Retinal pigment epithelial cell (primary cell): ENCODE measurements around the gene IDH3A.

Experiments used
- DNase-seq: peaks from one replicate; pipeline ENCODE4 v3.0.0-alpha.2; 2010; ENCODE audit warnings: low read depth
- H3K4me3 ChIP-seq: 2 replicates; pipeline ENCODE4 v1.5.1; 2011; ENCODE audit warnings: mild to moderate bottlenecking, low read length, control low read depth, moderate library complexity
- TF ChIP-seq, protein P1 (sequence below): conservative IDR thresholded peaks from 2 replicates; pipeline ENCODE4 v1.5.1; 2011; ENCODE audit warnings: low read depth, low read length, control low read depth, inconsistent platforms

IDH3A gene

DNA sequence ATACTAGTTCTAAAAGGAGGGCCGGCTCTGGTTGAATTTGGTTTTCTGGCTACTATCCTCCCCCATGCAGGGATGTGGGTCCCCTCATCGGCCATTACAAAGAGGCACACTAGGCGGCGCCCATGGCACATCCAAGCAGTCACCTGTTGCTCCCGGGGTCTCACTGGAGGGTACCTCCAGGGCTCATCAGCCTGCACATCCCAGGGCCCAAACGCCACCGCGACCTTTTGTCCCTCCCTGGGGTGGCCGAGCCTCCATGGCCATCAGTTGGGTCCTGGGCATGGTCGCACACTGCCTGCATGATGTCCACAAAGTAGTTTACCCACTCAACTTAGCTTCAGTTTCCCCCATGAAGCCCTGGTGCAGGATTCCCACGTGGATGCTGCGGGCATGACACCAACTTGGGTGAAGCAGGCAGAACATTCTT is 28.3 kb downstream of the IDH3A start:
- TF ChIP-seq, protein P1, sequence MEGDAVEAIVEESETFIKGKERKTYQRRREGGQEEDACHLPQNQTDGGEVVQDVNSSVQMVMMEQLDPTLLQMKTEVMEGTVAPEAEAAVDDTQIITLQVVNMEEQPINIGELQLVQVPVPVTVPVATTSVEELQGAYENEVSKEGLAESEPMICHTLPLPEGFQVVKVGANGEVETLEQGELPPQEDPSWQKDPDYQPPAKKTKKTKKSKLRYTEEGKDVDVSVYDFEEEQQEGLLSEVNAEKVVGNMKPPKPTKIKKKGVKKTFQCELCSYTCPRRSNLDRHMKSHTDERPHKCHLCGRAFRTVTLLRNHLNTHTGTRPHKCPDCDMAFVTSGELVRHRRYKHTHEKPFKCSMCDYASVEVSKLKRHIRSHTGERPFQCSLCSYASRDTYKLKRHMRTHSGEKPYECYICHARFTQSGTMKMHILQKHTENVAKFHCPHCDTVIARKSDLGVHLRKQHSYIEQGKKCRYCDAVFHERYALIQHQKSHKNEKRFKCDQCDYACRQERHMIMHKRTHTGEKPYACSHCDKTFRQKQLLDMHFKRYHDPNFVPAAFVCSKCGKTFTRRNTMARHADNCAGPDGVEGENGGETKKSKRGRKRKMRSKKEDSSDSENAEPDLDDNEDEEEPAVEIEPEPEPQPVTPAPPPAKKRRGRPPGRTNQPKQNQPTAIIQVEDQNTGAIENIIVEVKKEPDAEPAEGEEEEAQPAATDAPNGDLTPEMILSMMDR, result peak; percentile 92
- DNase-seq, result no peak
- no peak overlapping the region for H3K4me3 ChIP-seq

DNA sequence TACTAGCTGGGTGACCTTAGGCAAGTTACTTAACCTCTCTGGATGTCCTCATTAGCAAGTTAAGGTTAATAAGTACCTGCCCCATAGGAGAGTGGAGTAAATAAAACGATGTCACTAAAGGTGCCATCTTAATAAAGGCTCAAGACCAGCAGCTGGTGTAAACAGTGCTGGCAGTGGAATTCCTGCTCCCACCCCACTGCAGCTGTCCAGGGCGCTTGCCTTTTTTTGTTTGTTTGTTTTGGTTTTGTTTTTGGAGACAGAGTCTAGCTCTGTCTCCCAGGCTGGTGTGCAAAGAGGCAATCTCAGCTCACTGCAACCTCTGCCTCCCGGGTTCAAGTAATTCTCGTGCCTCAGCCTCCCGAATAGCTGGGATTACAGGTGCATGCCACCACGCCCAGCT is 28.9 kb downstream of the IDH3A start:
- TF ChIP-seq, protein P1, result no peak
- no peak for DNase-seq

DNA sequence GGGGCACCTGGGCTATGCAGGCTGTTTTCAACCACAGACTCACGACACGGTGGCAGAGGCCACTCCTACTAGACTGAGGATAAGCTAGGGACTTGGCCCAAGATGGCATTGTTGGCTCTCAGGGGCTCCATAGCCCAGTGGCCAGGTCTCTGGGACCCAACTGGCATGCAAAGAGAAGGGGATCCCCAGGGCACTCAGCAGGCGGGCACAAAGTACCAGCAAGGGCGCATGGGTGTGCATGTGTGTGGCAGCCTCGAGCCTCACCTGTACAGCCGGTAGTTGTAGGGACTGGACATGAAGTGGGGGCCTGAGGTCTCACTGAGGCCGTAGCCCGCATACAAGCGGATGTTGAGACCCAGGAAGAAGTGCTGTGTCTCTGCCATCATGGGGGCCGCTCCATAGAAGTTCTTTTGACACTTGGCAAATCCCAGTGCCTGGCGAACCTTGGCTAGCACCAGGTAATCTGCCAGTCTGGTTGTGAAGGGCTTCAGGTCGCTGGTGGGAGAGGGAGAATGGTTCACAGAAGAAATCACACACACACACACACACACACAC is 30.2 kb downstream of the IDH3A start:
- DNase-seq, result no peak
- TF ChIP-seq, protein P1, result no peak
- no peak overlapping the region for H3K4me3 ChIP-seq

More for the DNA sequence above, 28.9 kb downstream of the IDH3A start:
- no peak overlapping the region for H3K4me3 ChIP-seq

DNA sequence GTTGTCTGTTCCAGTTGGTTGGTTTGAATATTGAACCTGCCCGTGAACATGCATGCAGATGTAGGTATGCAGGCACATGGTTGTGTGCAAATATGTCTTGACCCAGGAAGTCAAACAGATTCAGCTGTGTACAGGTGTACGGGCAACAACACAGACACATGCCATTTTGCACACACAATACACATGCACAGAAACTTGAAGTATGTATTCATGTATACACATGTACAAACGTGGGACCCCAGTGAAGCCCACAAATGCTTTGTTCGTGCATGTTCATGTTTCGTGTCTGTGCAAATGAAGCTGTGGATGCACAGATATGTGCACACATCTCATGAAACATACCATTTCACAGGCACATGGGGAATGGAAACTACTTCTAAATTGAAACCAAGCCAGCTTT is 30.7 kb downstream of the IDH3A start:
- H3K4me3 ChIP-seq, result no peak overlapping the region
- TF ChIP-seq, protein P1, result no peak
- no peak for DNase-seq

DNA sequence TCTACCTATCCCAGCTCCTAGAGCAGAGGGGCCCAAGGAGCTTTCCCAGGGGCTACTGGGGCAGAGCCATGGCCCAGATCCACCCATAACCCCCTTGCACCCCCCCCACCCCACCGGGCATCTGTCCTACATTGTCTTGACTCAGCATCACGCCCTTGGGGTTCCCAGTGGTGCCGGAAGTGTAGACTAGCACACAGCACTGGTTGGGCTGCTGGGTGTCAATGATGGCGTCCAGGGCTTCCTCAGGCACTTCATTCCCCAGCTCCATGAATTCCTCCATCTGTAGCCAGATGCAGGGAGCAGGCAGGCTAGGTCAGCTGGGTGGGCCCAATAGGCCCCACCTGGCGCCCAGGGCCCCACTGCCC is 33.2 kb downstream of the IDH3A start:
- TF ChIP-seq, protein P1, result no peak
- no peak overlapping the region for H3K4me3 ChIP-seq
- DNase-seq, result no peak

DNA sequence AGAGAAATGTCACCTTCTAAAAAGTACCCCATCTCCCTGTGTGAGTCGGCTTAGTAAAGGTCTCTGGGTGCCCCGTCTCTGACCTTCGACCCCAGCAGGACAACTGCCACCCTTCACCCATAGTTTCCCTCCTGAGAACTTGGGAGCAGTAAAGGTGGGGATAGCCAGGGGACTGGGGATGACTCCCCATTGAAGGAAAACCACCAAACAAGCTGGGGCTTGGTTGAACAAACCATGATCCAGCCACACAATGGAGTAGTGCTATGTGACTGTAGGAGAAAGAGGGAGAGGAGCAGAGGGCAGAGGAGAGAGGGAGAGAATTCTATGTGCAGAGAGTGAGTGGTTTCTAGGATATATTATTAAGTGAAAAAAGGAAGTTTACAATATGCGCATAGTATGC is 33.7 kb downstream of the IDH3A start:
- TF ChIP-seq, protein P1, result no peak
- H3K4me3 ChIP-seq, result no peak overlapping the region
- DNase-seq, result no peak

DNA sequence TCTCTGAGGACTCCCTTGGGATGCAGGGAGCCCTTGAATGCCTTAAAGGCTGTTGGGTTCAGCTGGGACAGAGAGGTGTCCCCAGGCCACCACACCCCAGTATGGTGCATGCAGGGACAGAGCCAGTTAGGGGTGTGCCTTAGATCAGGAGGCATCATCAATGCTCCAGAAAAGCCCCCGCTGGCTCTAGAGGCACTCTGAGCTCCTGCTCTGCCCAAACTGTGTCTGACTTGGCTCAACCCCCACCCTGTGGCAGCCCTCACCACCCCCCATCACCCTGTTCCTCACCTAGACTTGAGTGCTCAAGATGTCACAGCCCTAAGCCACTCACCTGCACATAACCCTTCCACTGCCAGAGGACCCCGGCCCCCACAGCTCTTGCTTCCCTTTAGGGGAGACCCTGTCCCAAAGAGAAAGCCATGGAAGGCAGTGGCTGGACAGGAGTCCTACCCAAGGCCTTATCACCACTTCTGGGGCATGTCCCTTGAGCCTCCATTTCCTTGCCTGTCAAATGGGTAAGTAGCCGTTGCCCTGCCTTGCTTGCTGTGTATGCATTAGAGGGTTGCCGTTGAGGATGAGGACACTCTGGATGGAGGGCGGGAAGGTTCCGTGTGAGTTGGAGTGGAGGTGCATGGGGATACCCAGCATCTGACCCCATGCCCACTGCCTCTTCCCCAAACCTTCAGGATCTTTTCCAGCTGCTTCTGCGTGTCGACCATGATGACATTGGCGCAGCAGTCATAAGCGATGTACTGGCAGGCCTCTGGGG is 43.8 kb downstream of the IDH3A start:
- H3K4me3 ChIP-seq, result no peak overlapping the region
- no peak for DNase-seq
- TF ChIP-seq, protein P1, result no peak
